GM13976 (cell line): ENCODE measurements around the gene HP1BP3.

Experiments used
- DNase-seq: peaks from one replicate; pipeline ENCODE4 v3.0.0; 2012; ENCODE audit warnings: low spot score
- in situ Hi-C: fragments of 300-500 bp; cut with MboI; formaldehyde crosslinking; loops from one replicate; pipeline ENCODE4 v1.12.0; 2022; ENCODE audit warnings: low sequenced_read_pairs, mixed read lengths, inconsistent platforms; ENCODE audit not compliant: unreplicated experiment
- TF ChIP-seq, protein P1 (sequence below): IDR thresholded peaks from 2 replicates; pipeline ENCODE4 v1.5.1; 2012; ENCODE audit warnings: borderline replicate concordance, mild to moderate bottlenecking; ENCODE audit not compliant: insufficient read depth; ENCODE audit errors: extremely low read depth, missing control alignments, control extremely low read depth

HP1BP3 gene

GRCh38 chr1:20724364-20725188 is 62.5 kb downstream of the HP1BP3 start:
- DNase-seq = no peak
- TF ChIP-seq, protein P1, sequence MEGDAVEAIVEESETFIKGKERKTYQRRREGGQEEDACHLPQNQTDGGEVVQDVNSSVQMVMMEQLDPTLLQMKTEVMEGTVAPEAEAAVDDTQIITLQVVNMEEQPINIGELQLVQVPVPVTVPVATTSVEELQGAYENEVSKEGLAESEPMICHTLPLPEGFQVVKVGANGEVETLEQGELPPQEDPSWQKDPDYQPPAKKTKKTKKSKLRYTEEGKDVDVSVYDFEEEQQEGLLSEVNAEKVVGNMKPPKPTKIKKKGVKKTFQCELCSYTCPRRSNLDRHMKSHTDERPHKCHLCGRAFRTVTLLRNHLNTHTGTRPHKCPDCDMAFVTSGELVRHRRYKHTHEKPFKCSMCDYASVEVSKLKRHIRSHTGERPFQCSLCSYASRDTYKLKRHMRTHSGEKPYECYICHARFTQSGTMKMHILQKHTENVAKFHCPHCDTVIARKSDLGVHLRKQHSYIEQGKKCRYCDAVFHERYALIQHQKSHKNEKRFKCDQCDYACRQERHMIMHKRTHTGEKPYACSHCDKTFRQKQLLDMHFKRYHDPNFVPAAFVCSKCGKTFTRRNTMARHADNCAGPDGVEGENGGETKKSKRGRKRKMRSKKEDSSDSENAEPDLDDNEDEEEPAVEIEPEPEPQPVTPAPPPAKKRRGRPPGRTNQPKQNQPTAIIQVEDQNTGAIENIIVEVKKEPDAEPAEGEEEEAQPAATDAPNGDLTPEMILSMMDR = no peak
- in situ Hi-C loops = no loop called here

DNA sequence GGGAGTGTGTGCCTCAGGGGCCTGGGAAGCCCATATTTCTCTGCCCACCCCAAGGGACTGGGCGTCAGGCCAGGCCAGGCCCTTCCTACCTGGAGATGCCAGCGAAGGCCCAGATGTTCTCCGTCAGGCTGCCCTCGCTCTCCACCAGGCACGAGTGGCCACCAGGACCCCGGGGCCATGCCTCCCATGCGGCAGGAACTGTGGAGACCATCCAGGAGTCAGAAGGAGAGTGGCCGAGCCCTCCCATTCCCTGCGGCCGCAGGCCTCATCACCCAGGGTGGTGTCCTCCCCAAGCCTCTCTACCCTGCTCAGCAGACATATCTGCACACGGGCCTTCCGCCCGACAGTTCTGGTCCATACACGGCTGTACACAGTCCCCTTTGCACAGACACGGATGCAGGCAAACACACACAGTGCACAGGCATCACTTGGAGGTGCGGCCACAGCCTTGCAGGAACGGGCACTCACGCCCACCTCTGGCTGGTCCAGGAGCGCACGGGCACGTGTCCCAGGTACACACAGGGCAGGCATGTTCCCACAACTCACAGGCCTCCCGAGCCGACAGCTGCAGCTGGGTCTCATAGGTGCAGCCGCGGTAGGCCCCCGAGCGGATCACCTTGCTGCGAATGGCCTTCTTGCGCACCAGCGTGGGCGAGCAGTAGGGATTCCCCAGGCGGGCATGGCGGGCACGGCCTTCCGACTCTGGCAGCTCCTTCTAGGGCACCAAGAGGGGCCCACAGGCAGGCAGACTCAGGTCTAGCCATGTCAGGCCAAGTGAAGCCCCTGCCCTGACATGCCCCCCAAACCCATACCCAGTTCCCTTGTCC is 63.4 kb downstream of the HP1BP3 start:
- TF ChIP-seq, protein P1 = no peak
- DNase-seq = no peak
- in situ Hi-C loops = no loop called here

- in situ Hi-C loops = no loop called here
- TF ChIP-seq, protein P1 = no peak
These were observed 64.0 kb downstream of the HP1BP3 start for GRCh38 chr1:20723159-20723536.

DNA sequence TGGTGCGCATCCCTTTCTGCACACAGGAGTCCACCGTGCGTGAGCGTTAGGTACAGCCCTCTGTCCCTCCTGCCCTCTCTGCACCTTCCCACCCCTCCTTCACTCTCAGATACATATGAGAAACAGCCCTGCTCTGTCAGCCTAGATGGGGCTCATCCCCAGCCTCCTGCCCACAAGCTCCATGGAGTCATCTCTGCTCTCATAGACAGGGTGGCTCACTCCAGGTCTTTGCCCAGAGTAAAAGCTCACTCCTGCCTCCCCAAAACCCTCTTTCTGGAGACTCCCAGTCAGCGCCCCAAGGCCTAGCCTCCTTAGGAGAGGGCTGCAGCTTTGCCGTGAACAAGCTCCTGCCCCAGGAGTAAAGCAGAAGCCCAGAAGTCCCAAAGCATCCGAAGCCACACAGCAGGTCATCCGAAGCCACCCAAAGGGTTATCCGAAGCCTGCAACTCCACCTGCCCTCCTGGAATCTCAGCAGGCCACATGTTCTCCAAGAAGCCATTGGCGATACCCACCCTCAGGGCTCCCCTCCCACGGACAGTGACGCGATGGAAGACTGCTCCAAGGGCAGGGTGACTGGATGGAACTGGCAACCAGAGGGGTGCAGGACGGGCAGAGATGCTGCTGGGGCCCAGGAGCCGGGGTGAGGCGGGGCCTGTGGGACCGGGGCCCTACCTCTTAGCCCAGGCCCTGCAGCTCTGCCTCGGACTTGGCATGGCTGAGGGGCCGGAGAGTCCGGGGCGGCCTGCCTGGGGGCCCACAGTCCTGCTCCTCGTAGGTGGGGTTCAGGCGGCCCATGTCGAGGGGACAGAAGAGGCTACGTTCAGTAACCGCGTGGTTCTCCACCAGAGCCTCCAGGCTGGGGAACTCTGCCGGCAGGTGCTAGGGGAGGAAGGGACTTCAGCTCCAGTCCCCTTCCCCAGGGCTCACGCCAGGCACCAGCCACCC is 65.7 kb downstream of the HP1BP3 start:
- in situ Hi-C loops = no loop called here
- TF ChIP-seq, protein P1 = no peak
- DNase-seq = no peak

More at GRCh38 chr1:20723159-20723536, 64.0 kb downstream of the HP1BP3 start:
- DNase-seq = no peak

- TF ChIP-seq, protein P1 = no peak
- DNase-seq = no peak
- in situ Hi-C loops = no loop called here
These were observed 66.4 kb downstream of the HP1BP3 start for GRCh38 chr1:20720631-20721091.
